NCI-H2196 treated with DMSO at 0.1 percent for 48 hours (cell line): ENCODE data around the gene HSPA4.

Experiments used
- DNase-seq: peaks from one replicate; lab custom pipeline; 2025; ENCODE audit not compliant: unreplicated experiment; lab: John Stamatoyannopoulos, UW

HSPA4 gene

GRCh38 chr5:133154274-133155075, 102.7 kb downstream of the HSPA4 start:
- no peak for DNase-seq

- DNase-seq = no peak
These were observed 103.6 kb downstream of the HSPA4 start for GRCh38 chr5:133155326-133155969.
